CD4-positive, alpha-beta T cell treated with Interleukin-4 for 1 hour (primary cell): ENCODE data around the gene RAD51C.
"Not testable (repeated sequence)": the region's sequence is repeated elsewhere in the genome, so short reads cannot be mapped to it uniquely, and the experiment has no call there.

Source experiments
- DNase-seq, 2 donors: peaks; one replicate each; pipeline ENCODE4 v3.0.0-alpha.2; 2020 to 2022

RAD51C gene

DNA sequence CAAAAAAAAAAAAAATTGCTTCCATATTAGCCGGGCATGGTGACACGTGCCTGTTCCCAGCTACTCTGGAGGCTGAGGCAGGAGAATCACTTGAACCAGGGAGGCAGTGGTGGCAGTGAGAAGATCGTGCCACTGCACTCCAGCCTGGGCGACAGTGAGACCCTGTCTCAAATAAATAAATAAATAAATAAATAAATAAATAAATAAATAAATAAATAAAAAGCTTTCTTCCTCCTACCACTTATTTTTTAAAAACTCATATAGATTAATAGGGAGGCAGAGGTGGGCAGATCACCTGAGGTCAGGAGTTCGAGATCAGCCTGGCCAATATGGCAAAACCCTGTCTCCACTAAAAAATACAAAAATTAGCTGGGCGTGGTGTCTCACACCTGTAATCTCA lies 7.9 kb upstream of the RAD51C start:
- DNase-seq = not testable (repeated sequence)

- DNase-seq = no peak
Measured at GRCh38 chr17:58686980-58687379, 5.4 kb upstream of the RAD51C start.

GRCh38 chr17:58688521-58688920 lies 3.9 kb upstream of the RAD51C start:
- DNase-seq = no peak

- not testable (repeated sequence) for DNase-seq
Measured at GRCh38 chr17:58690033-58690432, 2.4 kb upstream of the RAD51C start.

- DNase-seq = no peak
Measured at GRCh38 chr17:58691701-58692238, 632 bp upstream of the RAD51C start, which contains the start of gene TEX14. Gene TEX14 (minus strand): TSS chr17:58692045. CDS start chr17:58652001, 40,044 bp downstream.

DNA sequence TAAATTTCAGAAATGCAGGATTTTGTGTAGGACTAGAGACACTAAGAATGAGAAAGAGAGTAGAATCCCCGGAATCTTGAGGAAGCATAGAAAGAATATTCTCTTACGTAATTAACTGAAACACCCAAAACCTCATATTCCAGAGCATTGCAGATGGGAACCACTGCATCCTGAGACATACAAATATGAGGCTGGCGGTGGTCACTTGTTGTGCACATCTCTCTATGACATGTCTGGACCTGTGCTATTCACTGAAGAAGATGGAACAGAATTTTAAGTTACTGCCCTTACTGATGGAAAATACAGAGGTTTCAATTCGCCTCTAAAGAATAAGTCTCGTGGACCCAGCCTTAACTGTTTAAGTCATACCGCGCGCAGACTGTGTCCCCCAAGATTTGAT lies 806 bp downstream of the RAD51C start:
- DNase-seq = no peak

DNA sequence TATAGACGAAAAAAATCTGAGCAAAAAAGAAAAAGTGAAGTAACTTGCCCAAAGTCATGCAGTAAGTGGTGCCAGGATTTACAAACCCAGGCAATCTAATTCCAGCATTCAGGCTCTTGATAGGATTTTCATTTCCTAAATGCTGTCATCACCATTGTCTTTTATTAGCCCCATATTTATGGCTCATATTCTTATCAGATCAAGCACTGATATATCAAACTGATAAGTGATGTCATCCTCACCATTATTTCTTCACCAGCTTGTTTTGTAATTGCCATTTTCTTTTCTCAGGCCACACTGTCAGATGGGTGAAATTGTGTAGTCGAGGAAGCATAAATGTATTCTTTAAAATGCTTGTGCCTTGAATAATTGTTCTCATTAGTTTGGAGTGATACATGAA lies 1.3 kb downstream of the RAD51C start:
- DNase-seq = no peak

DNA sequence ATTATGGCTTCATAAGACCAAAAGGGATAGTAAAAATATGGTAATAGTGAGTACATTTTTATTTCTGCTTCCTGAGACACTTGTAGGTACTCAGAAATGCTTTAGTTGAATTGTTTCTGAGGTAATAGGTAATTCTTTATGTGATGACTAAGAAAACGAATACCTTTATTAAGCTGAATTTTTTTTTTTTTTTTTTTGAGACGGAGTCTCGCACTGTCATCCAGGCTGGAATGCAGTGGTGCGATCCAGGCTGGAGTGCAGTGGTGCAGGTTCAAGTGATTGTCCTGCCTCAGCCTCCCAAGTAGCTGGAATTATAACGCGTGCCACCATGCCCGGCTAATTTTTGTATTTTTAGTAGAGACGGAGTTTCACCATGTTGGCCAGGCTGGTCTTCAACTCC lies 1.9 kb downstream of the RAD51C start:
- no peak for DNase-seq

GRCh38 chr17:58694826-58695225 lies 2.4 kb downstream of the RAD51C start:
- DNase-seq = no peak

GRCh38 chr17:58699771-58700170 lies 7.4 kb downstream of the RAD51C start:
- no peak for DNase-seq

DNA sequence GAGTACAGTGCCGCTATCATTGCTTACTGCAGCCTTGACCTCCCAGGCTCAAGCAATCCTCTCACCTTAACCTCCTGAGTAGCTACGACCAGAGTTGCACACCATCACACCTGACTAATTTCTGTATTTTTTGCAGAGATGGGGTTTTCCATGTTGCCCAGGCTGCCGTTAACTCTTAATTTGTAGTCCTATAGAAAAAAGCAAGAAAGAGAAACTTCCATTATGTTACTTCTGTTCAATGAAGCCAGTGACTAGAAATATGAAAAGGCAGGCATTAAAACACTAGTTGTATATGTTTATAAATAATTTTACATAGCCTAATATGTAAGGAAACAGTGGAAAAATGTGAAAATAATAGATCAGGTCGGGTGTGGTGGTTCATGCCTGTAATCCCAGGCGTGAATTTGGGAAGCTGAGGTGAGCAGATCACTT lies 9.7 kb downstream of the RAD51C start:
- no peak for DNase-seq

- DNase-seq = no peak
Measured at GRCh38 chr17:58702708-58703107, 10.3 kb downstream of the RAD51C start.

DNA sequence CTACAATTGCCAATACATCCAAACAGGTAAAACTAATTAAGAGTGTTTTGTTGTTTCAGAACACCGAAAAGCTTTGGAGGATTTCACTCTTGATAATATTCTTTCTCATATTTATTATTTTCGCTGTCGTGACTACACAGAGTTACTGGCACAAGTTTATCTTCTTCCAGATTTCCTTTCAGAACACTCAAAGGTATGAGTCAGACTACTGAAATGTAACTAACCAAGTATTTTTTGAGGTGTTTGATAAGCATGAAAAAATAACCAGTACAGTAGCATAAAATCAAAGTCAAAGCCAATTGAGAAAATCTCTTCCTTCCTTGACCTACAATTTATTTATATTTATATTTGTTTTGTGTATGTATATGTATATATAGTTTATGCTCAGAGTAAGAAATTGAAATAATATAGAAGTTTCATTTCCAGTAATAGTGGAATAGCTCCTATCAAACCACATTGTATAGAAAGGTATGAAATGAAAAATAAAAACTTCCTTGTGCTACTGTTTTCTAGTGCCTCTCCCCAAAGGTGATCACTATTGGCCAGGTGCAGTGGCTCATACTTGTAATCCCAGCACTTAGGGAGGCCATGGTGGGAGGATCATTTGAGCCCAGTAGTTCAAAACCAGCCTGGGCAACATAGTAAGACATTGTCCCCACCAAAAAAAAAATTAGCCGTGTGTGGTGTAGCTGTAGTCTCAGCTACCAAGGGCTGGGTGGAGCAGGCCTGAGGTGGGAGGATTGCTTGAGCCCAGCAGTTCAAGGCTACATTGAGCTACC lies 10.9 kb downstream of the RAD51C start:
- DNase-seq = no peak

DNA sequence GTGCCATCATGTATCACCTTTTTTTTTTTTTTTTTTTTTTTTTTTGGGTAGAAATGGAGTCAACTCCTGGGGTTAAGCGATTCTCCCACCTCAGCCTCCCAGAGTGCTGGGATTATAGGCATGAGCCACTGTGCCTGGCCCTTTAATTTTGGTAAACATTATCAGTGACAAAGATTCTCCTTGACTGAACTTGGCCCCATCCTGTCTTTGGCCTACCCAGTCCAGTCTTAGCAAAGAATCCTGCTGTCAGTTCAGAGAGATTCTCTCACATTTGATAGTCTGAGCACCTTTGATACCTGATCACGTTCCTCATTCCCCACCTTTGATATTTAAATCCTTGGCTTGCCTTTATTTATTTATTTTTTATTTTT lies 11.5 kb downstream of the RAD51C start:
- no peak for DNase-seq

- no peak for DNase-seq
Measured at GRCh38 chr17:58706351-58707140, 14.1 kb downstream of the RAD51C start.

GRCh38 chr17:58710948-58711552 lies 18.6 kb downstream of the RAD51C start:
- DNase-seq = peak; percentile 13 to 58

- no peak for DNase-seq
Measured at GRCh38 chr17:58722274-58722673, 29.9 kb downstream of the RAD51C start.

- DNase-seq = no peak
Measured at GRCh38 chr17:58722696-58723095, 30.3 kb downstream of the RAD51C start.

DNA sequence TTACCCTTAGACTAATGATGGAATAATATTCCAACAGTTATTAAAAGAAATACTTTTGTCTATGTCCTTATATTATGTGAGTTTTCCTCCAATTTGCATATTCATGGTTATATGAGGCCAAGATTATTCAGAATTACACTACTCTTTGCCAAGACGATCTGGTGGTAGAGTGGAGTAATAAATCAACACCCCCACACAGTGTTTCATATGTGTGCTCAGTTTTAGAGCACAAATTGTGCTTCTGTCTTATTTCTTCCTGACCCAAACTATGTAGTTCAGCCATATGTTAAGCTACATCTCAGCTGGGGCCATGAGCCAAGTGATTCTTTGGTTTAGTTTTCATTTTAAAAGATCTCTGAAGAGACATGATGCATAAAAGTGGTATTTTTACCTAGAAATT lies 36.4 kb downstream of the RAD51C start:
- DNase-seq = no peak

GRCh38 chr17:58730937-58731336 lies 38.5 kb downstream of the RAD51C start:
- DNase-seq = no peak

DNA sequence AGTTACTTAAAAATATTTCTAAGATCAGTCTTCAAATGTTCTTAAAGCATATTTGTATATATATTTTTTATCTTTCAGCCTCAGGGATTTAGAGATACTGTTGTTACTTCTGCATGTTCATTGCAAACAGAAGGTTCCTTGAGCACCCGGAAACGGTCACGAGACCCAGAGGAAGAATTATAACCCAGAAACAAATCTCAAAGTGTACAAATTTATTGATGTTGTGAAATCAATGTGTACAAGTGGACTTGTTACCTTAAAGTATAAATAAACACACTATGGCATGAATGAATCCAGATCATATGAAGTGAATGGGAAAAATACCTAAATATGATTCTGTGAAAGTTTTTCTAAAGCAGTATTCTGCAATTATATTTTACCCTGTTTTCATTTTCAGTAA lies 41.6 kb downstream of the RAD51C start:
- DNase-seq = no peak

- DNase-seq = no peak
Measured at GRCh38 chr17:58734811-58735210, 42.4 kb downstream of the RAD51C start.

DNA sequence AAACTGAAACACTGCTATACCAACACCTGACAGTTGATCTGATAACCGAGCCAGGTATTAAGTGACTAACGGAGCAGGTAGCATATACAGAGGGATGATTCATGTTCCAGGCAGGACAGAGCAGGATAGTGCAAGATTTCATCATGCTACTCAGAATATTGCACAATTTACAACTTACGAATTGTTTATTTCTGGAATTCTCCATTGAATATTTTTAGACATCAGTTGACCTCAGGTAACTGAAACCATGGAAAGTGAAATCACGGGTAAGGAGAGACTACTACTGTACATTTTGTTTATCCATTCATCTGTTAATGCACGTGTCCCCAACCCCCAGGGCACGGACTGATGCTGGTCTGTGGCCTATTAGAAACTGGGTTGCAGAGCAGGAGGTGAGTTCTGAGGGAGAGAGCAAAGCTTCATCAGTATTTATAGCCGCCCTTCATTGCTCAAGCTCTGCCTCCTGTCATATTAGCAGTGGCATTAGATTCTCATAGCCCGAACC lies 48.8 kb downstream of the RAD51C start:
- no peak for DNase-seq
